HG03575 (cell line): Measurements from ENCODE around the gene FGGY.

Experiments
- ATAC-seq: cut with Tn5 transposase; IDR thresholded peaks from one replicate; pipeline ENCODE4 v1.9.1; 2021; ENCODE audit not compliant: unreplicated experiment, insufficient number of reproducible peaks, low FRiP score; ENCODE audit errors: extremely low read depth

The FGGY gene

DNA sequence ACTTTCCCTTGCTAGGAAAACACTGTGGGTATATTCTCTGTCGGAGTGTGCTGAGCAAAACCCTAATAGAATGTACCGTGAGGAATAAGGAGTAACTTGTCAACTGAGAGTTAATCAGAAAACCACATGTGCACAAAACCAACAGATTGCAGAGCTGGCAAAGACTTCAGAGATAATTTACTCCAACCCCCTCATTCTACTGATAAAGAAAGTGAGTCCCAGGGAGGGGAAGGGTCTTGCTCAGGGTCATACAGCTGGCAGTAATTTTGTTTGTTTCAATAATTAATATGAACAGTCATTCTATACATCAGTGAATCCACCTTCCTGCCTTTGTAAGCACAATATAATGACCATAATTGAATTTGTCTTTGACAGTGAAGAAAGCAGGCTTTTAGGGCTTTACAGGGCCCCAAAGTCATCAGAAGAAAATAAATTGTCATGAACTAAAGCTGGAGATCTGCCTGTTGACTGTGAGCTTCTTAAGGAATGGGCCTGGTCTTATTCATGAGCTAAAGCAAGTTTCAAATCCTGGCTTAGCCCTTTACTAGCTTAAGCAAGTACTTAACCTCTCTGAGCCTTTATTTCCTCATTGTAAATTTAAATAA lies 450.6 kb downstream of the FGGY start:
- no peak for ATAC-seq

DNA sequence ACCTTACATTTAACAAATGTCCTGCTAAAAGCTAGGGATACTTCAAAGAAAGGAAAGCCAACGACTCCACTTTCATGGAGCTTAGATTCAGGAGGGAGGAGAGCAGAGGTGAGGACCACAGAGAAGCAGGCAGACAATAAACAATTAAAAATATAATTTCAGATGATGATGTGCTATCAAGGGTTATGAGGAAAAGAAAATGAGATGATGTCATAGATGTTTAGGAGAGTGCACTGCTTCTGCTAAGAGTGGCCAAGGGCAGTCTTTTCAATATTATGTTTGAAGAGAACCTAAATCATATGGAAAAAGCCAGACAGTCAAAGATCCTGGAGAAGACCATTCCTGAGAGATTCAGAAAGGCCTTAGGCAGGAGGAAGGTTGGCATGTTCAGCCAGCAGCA lies 451.2 kb downstream of the FGGY start:
- ATAC-seq, result no peak

DNA sequence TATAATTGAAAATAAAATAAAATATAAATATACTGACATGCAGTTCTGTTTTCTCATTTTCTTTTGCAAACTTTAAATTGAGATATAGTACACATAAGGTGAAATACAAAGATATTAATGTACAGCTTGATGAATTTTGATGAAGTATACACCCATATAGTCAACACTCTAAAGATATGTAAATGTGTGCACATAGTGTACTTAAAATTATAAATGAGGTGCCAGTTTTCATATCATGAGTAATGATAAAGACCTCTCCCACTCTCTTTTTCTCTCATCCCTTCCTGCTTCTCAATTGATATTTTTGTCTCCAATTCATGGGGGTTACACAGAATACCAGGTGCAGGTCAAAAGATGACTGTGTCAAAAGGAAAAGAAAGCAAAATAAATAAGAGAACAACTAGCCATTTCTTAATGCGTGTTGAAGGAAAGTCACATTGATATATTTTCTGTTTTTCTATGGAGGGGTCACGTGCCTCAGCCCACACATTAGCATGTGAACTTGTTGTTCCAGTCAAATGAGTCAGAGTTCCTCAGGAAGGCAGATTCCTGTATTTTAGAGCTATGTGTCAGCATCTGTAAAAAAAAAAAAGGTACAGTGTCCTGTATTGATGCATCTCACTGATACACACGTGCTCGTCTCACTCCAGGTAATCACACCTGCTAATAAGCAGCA lies 453.6 kb downstream of the FGGY start:
- ATAC-seq, result no peak

DNA sequence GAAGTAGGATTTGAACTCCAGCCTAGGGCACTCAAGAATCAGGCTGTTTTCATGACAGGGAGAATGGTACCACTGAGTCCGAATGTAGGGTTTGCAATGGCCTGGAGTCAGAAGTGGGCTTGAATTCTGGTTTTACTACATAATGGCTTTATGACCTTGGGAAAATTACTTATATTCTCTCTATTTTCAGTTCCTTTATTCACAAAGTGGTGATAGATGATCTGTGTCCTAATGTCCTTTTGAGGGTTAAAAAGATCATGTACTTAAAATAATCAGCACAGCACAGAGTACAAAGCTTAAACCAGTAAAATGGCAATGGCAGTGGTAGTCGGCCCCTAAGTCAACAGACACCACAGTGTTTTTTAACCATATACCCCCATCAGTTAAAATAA lies 454.1 kb downstream of the FGGY start:
- ATAC-seq, result no peak

DNA sequence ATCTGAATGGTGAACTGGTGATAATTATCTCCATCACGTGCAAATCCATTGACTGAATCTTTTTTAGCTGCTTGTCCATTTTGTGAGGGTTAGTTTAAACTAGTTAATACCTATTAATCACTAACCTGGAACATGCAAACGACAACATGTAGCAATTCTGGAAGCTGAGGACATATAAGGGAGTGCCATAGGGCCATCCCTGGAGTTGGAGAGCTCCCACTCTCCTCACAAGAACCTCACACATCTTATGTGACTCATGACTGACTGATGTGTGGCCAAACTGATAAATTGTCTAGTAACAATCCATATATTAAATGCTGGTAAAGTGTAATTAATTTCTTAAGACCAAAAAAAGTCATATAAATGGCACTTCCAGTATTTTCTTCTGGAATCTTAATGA lies 454.9 kb downstream of the FGGY start:
- no peak for ATAC-seq

DNA sequence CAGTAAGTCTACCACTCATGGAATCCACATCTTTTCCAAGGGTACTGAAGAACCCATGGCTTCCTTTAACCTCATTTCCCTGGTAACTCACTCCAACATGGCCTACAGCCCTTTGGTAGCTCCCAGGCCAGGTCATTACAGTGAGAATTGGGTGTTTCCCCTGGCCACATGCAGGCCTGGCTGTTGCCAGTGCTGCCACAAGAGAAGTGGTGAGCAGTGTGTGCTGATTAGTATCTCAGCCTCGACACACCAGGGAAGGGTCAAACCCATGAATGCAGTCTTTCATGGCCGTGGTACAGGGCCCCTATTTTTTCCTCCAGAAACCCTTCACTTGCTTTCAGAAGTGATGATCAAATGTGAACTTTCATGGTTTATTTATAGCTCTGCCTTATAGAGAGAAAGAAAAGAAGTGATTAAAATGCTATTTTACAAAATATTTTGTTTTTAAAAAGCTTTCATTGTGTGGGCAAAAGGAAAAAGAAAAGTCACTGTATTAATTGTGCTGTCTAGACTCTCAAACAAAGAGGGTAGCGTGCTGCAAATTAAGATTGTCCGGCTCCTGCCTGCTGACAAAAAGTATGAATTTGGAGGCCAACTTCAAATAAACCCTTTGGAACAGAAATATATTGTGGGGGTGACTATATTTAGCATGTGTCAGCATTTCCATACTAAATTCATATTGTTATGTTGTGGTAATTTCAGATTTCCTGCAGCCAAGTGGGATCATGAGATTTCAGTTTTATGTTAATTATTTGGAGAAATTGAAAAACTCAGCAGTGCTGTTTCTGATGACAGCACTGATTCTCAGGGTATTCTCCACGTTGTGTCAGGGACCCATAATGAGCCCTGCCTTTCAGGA lies 455.9 kb downstream of the FGGY start:
- no peak for ATAC-seq

DNA sequence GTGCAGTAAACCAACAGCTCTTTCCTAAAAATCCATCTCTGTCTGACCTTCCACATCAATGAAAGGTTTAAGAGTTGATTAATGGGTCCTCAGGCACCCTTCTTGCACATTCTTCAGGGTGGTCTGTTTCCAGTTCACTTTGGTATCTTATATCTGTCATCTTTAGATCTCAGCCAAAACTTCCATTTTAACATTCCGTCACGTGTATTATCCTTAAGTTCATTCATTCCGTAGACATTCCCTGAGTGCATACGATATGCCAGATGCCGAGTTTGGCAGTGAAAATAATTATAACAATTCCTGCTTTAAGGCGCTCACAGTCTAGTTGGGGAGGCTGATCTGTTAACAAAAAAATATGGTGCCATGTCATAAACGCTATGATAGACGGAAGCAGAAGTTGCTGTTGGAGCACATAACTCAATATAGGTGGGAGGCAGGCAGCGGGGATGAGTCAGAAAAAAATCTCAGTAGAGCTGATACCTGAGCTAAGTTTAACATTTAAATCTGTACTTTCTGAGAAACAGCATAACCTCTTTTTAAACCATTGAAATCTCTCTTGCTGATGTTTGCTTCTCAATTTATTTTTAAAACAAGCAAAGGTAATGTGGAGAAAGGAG lies 458.3 kb downstream of the FGGY start:
- ATAC-seq, result no peak

DNA sequence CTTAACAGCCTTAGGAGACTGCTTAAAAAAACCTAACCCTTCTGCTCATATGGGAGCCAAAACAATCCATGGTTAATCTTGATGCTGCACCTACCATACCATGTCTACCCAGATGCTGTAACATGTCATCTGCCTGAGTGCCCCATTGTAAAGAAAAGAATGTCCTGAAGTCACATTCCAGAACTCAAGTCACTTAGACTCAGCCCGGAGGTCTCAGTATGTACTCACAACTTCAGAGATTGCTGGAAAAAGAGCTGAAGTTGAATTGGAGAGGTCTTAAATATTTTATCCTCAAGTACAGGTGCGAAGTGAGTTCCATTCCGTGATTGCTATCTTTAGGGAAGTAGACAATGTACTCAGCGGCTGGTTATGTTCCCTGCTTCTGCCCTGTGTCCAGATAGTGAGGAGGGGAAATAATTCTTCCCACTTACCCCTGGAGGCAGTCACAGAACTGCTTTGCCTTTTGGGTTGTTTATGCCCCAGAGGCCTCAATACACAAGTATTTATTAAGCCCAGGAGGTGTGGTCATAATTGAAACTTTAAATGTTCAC lies 460.4 kb downstream of the FGGY start:
- no peak for ATAC-seq

DNA sequence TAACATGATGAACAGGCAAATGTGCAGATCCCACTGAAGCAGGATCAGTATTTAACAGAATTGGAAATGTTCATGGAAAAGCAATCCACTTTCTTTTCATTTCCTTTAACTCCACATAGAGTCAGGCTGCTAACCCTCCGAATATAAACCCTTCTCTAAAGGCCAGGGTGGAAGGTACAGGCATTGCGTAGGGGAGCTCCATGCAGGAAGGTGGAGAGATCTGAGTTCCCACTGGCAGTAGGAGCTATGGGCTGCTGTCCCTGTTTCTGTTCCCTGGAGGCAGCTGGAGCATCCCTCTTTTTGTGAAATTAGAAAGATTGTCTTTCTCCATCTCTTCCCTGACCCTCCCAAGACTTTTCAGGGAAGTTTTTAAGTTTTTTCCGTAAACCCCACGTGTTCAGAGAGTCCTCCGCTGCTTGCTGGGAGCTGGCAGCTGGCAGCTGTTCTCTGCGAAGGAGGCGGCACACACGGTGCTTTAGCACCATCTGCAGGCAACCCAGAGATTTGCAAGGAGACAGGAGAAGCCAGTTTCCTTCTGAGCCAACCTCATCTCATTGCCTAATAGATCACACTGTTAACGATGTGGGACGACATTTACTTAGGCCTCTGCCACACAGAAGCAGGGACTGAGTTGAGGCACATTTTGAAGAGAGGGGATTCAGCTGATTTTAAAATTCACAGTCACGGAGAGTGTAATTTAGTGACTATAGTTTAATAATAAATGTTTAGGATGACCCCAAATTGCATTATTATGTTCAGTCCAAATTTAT lies 462.4 kb downstream of the FGGY start:
- peak; percentile 60 for ATAC-seq

DNA sequence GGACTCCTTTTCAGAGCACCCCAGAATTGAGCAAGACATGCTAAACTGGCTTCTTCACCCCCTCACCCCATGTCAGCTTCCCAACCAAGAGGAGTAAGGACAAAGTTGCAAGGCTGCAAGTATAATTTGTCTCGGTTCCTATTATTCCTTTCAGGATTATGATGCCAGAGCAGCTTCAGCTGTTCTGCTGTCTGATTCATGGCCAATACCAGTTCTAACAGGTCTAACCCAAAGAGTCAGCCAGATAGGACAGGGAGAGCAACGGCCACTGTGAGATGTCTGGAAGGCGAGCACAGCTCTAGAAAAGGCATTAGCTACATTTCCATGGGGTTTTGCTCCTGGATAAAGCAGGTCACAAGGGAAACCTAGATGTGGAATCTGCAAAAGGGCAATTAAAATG lies 464.5 kb downstream of the FGGY start:
- no peak for ATAC-seq

DNA sequence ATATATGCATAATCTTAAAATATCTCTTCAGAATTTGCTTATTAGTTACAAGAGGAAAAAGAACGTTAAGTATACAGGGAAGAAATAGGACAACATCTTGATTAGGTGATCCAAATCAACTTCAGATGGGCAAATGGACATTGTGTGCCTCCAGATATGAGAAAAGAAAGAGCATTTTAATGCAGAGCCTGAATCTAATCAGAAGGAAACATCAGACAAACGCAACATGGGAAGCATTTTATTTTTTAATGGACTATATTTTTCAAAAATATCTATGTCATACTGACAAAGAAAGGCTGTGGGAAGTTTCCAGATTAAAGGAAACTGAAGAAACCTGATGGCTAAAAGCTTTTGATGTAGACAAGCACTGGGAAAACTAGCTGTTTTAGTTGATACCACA lies 466.5 kb downstream of the FGGY start:
- no peak for ATAC-seq

DNA sequence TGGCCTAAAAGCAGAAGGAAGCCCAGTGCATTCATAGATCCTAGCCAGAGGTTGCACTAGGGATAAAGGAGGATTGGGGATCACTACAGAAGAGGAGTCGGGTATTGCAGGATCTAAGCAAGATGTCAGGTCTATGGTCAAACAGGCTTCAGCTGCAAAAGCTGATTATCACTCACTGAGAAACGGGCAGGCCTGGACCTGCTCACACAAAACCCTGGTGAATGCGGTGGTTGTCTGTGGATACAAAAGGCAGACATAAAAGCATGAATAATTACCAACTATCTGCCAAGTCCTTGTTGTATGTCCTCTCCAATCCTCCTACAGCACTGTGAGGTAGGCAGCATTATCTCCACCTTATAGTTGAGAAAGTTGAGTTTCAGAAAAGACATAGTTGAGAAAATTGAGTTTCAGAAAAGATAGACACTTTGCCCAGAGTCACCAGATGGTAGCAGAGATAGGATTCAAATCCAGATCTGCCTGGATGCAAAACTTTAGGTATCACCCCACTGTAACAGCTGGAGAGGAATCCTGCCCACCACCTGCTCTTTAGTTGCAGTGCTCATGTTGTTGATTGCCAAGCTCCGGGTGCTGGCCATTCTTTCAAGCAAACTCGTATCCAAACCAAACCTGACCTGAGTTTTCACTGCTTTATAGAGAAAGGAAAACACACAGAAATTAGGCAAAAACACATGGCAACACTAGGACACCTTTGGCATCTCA lies 468.3 kb downstream of the FGGY start:
- ATAC-seq, result no peak

DNA sequence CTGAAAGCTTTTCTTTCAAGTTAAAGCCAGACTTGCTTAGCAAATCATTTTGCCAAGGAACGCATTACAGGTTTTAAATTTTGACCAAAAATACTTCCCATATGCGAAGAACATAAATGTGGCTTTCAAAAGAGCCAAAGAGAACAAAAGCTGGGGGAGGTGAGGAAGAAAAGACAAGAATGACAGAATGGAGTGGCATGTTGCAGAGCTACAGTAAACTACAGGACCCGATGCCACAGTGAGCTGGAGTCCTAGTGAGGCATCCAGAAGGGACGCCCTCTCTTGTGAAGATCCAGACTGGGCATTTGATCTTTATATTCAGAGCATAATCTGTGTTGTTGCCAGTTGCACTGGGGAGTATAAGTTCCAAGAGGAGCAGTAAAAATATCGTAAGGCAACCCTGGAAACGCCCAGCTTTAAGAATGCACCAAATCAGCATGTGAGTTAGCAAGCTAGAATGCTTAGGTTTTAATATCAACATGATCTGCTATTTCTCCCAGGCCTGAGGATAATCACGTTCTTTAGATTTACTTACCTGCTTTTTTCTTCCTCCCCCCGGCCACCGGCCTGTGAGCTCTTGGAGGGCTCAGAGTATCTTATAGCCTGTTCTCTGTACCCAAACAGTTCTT lies 469.4 kb downstream of the FGGY start:
- ATAC-seq, result no peak

DNA sequence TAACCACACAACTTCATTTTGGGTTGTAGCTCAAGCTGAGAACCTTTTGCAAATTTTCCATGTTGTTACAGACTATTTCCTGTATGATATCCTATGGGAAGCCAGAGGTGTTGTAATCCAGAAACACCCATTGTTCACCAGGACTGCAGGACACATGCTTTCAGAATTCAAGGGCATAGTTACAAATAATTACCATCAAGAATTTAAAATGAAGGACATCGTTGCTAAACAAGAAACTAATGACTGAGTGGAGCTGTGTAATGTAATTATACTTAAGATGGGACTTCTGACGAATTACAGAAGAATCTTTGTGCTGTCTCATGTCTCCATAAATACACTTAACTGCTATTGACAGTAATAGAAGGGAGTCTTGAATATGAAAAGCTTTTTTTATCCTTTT lies 470.2 kb downstream of the FGGY start:
- ATAC-seq, result no peak

DNA sequence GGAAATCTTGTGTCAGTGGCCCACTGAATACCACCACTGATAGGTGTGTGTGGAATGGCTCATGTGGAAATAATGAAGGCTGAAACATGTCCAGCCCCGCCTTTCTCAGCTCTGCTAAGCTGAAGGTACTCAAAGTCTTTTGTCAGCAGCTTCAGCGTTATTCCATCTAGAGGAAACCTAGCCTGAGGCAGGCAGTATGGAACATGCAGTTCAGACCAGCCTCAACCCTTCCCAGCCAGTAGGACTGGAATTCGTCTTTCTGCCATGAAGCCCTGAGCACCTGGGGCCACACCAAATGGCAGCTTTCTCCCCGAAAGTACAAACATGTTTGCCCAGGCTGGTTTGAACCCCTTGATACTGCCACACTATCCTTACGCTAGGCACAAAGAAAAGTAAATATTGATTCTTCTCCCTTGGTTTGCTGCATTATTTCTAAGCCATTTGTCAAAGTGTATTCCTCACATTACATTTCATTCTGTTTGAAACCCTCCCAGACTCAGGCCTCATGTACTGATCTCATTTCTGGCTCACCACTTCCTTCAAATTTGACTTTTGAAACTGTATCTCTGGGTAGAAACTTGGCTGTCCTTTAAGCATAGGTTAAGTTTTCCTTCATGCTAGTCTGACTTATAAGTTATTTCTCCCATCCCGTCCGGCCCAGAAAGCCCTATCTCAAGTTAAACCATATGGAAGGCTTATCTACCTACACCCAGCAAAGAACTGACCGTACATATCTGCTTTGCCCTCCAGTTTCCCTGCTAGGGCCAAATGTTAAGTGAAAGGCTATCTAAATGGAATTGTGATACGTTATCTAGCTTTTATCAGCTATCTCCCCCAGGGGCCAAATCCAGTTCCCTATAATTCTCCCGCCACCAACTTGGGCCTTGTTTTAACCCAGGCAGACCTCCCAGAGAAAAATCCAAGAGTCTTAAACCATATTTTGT lies 472.2 kb downstream of the FGGY start:
- ATAC-seq, result no peak

DNA sequence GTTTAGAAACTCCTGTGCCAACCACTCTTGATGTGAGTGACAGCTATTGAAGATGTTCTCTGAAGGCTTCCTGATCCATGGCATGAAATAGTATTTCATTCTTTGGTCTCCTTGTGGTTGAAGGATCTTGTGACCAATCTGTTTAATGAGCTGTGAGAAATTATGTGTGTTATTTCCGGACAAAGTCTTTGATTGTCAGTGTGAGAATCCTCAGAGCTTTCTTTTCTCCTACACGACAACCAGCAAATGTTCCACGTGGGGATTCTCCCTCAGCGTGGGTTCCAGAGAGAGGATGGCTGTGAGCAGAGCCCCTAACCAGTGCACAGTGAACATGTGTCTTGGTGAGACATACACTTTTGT lies 472.8 kb downstream of the FGGY start:
- no peak for ATAC-seq

DNA sequence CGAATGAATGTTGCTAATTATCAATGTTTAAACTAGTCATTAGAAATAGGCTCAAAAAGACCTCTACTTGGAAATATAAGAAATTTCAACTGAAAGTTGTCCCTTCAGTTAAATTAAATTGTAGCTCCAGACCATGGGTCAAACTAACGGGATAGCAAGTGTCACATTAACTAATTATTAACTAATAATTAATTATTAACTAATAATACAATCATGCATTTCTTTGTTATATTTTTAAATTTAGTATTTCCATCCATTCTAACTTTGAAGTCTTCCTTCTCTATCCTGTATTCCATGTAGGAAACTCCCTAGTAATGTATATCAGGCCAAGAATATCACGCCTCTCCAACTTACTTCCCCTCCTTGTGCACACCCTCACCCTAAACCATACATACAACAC lies 474.5 kb downstream of the FGGY start:
- no peak for ATAC-seq
